ENCODE results near the gene NCAN.
"Not testable (repeated sequence)": the region's sequence is repeated elsewhere in the genome, so short reads cannot be mapped to it uniquely, and the experiment has no call there.

Gene NCAN

GRCh38 chr19:19205416-19206410 is 6.0 kb upstream of the NCAN start:
- DNase-seq (ENCODE audit: low spot score in 2 of 2) = no peak
- Histone ChIP-seq H3K27me3 (ENCODE audit: low read depth) (no peaks in the 10 kb centered on the region), H3K9me3 (no peaks in the 10 kb centered on the region), H3K4me1 (peaks cover 4% of the 10 kb centered on the region; the same call in 1 of the 2 replicates), H3K4me3 (no peak overlapping the region), H3K36me3 (replicated peaks) (peaks cover 15% of the 10 kb centered on the region)
- in situ Hi-C loops (cut with MboI; ENCODE audit: low sequenced_read_pairs) = no loop called here

- Histone ChIP-seq H3K4me1 (peaks cover 4% of the 10 kb centered on the region; the same call in 1 of the 2 replicates), H3K9me3 (no peaks in the 10 kb centered on the region), H3K27me3 (ENCODE audit: low read depth) (peaks cover 7% of the 10 kb centered on the region), H3K36me3 (replicated peaks) (peaks cover 5% of the 10 kb centered on the region), H3K4me3 (no peak overlapping the region)
- in situ Hi-C loops (cut with MboI; ENCODE audit: low sequenced_read_pairs) = no loop called here
- DNase-seq (ENCODE audit: low spot score in 2 of 2) = no peak
Measured at GRCh38 chr19:19206938-19207337, 4.8 kb upstream of the NCAN start.

- H3K9me3 ChIP-seq = no peaks in the 10 kb centered on the region
- no peaks in the 10 kb centered on the region; the same call in 1 of the 2 replicates for H3K4me1 ChIP-seq
- no peaks in the 10 kb centered on the region for H3K36me3 ChIP-seq (replicated peaks)
- in situ Hi-C loops (cut with MboI; ENCODE audit: low sequenced_read_pairs) = no loop called here
- no peak for DNase-seq (ENCODE audit: low spot score in 2 of 2)
- peaks cover 14% of the 10 kb centered on the region for H3K27me3 ChIP-seq (ENCODE audit: low read depth)
- no peak overlapping the region for H3K4me3 ChIP-seq
Measured at GRCh38 chr19:19207637-19208572, 3.9 kb upstream of the NCAN start.

GRCh38 chr19:19209372-19209771 is 2.4 kb upstream of the NCAN start:
- no peaks in the 10 kb centered on the region for H3K9me3 ChIP-seq
- no peaks in the 10 kb centered on the region for H3K36me3 ChIP-seq (replicated peaks)
- DNase-seq (ENCODE audit: low spot score in 2 of 2) = no peak
- peaks cover 22% of the 10 kb centered on the region for H3K27me3 ChIP-seq (ENCODE audit: low read depth)
- in situ Hi-C loops (cut with MboI; ENCODE audit: low sequenced_read_pairs) = no loop called here
- no peak overlapping the region for H3K4me3 ChIP-seq
- H3K4me1 ChIP-seq = no peaks in the 10 kb centered on the region

GRCh38 chr19:19212916-19213315 is 1.2 kb downstream of the NCAN start:
- in situ Hi-C loops (cut with MboI; ENCODE audit: low sequenced_read_pairs) = no loop called here
- H3K27me3 ChIP-seq (ENCODE audit: low read depth) = peaks cover 25% of the 10 kb centered on the region
- H3K4me1 ChIP-seq = no peaks in the 10 kb centered on the region
- no peak for DNase-seq (ENCODE audit: low spot score in 2 of 2)
- H3K9me3 ChIP-seq = no peaks in the 10 kb centered on the region
- no peaks in the 10 kb centered on the region for H3K36me3 ChIP-seq (replicated peaks)
- H3K4me3 ChIP-seq = no peak overlapping the region

GRCh38 chr19:19213426-19214158 is 1.8 kb downstream of the NCAN start:
- in situ Hi-C loops (cut with MboI; ENCODE audit: low sequenced_read_pairs) = no loop called here
- H3K36me3 ChIP-seq (replicated peaks) = no peaks in the 10 kb centered on the region
- H3K27me3 ChIP-seq (ENCODE audit: low read depth) = peaks cover 25% of the 10 kb centered on the region
- no peak for DNase-seq (ENCODE audit: low spot score in 2 of 2)
- H3K4me3 ChIP-seq = no peak overlapping the region
- no peaks in the 10 kb centered on the region for H3K9me3 ChIP-seq
- H3K4me1 ChIP-seq = no peaks in the 10 kb centered on the region

GRCh38 chr19:19214159-19214490 is 2.4 kb downstream of the NCAN start:
- Histone ChIP-seq H3K9me3 (no peaks in the 10 kb centered on the region), H3K4me1 (no peaks in the 10 kb centered on the region), H3K4me3 (no peak overlapping the region), H3K36me3 (replicated peaks) (no peaks in the 10 kb centered on the region), H3K27me3 (ENCODE audit: low read depth) (peaks cover 25% of the 10 kb centered on the region)
- DNase-seq (ENCODE audit: low spot score in 2 of 2) = no peak
- in situ Hi-C loops (cut with MboI; ENCODE audit: low sequenced_read_pairs) = no loop called here

- no peaks in the 10 kb centered on the region for H3K4me1 ChIP-seq
- H3K36me3 ChIP-seq (replicated peaks) = no peaks in the 10 kb centered on the region
- H3K4me3 ChIP-seq = no peak overlapping the region
- DNase-seq (ENCODE audit: low spot score in 2 of 2) = peak; percentile 45 to 87
- in situ Hi-C loops (cut with MboI; ENCODE audit: low sequenced_read_pairs) = no loop called here
- H3K27me3 ChIP-seq (ENCODE audit: low read depth) = peaks cover 25% of the 10 kb centered on the region
- H3K9me3 ChIP-seq = no peaks in the 10 kb centered on the region
Measured at GRCh38 chr19:19214892-19215291, 3.1 kb downstream of the NCAN start.

- Histone ChIP-seq H3K4me1 (no peaks in the 10 kb centered on the region), H3K4me3 (no peak overlapping the region), H3K9me3 (no peaks in the 10 kb centered on the region), H3K27me3 (ENCODE audit: low read depth) (peaks cover 25% of the 10 kb centered on the region), H3K36me3 (replicated peaks) (no peaks in the 10 kb centered on the region)
- DNase-seq (ENCODE audit: low spot score in 2 of 2) = no peak
- in situ Hi-C loops (cut with MboI; ENCODE audit: low sequenced_read_pairs) = no loop called here
Measured at GRCh38 chr19:19215792-19216191, 4.0 kb downstream of the NCAN start.

- in situ Hi-C loops (cut with MboI; ENCODE audit: low sequenced_read_pairs) = no loop called here
- Histone ChIP-seq H3K4me3 (no peak overlapping the region), H3K36me3 (replicated peaks) (no peaks in the 10 kb centered on the region), H3K9me3 (no peaks in the 10 kb centered on the region), H3K27me3 (ENCODE audit: low read depth) (peaks cover 18% of the 10 kb centered on the region), H3K4me1 (no peaks in the 10 kb centered on the region)
- no peak for DNase-seq (ENCODE audit: low spot score in 2 of 2)
Measured at GRCh38 chr19:19217099-19217498, 5.3 kb downstream of the NCAN start.

- in situ Hi-C loops (cut with MboI; ENCODE audit: low sequenced_read_pairs) = no loop called here
- no peak overlapping the region for H3K4me3 ChIP-seq
- no peaks in the 10 kb centered on the region for H3K36me3 ChIP-seq (replicated peaks)
- no peaks in the 10 kb centered on the region for H3K9me3 ChIP-seq
- no peak for DNase-seq (ENCODE audit: low spot score in 2 of 2)
- H3K4me1 ChIP-seq = no peaks in the 10 kb centered on the region
- peaks cover 5% of the 10 kb centered on the region; the same call in 1 of the 2 replicates for H3K27me3 ChIP-seq (ENCODE audit: low read depth)
Measured at GRCh38 chr19:19218911-19219310, 7.2 kb downstream of the NCAN start.

- H3K4me1 ChIP-seq; in situ Hi-C loops (cut with MboI; ENCODE audit: low sequenced_read_pairs): not testable (repeated sequence)
Measured at GRCh38 chr19:19221000-19221399, 9.2 kb downstream of the NCAN start.

GRCh38 chr19:19223060-19223459 is 11.3 kb downstream of the NCAN start:
- Histone ChIP-seq H3K4me1 (no peaks in the 10 kb centered on the region; the same call in 1 of the 2 replicates), H3K4me3 (no peak overlapping the region), H3K9me3 (no peaks in the 10 kb centered on the region), H3K27me3 (ENCODE audit: low read depth) (no peaks in the 10 kb centered on the region; the same call in 1 of the 2 replicates), H3K36me3 (replicated peaks) (no peaks in the 10 kb centered on the region)
- DNase-seq (ENCODE audit: low spot score in 2 of 2) = no peak
- in situ Hi-C loops (cut with MboI; ENCODE audit: low sequenced_read_pairs) = no loop called here

More at GRCh38 chr19:19221000-19221399, 9.2 kb downstream of the NCAN start:
- not testable (repeated sequence) for H3K36me3 ChIP-seq (replicated peaks); DNase-seq (ENCODE audit: low spot score in 2 of 2); H3K9me3 ChIP-seq; H3K4me3 ChIP-seq; H3K27me3 ChIP-seq (ENCODE audit: low read depth)

Measured in HAP-1 (cell line).